Activated T-cell treated with anti-CD3 and anti-CD28 coated beads for 24 hours (primary cell): ENCODE measurements around the gene CLEC19A.

ENCODE experiments used
- DNase-seq: peaks from one replicate; pipeline ENCODE4 v3.0.0-alpha.2; 2020; ENCODE audit warnings: low read depth

CLEC19A gene

DNA sequence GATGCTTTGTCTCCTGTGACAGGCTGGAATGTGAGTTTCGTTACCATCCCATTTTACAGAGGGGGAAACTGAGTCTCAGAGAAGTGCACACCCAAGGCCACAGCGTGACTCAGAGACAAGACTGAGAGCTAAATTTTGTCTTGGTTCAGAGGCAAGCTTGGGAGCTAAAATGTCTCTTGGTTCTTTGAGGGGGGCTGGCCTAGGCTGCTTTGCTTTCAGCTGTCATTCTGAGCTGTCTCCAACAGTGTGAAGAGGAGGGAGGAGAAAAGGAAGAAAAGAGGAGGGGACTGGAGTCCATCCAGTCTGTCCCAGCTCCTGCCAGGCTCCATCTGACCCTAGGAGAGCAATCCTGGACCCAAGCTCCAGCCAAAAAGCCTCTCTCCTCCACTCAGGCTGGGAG lies at the start of gene CLEC19A:
CLEC19A (plus strand) TSS at position 301 of the 400 bp plus-strand sequence. CDS start 121 bp downstream, outside the sequence.
- DNase-seq = no peak

DNA sequence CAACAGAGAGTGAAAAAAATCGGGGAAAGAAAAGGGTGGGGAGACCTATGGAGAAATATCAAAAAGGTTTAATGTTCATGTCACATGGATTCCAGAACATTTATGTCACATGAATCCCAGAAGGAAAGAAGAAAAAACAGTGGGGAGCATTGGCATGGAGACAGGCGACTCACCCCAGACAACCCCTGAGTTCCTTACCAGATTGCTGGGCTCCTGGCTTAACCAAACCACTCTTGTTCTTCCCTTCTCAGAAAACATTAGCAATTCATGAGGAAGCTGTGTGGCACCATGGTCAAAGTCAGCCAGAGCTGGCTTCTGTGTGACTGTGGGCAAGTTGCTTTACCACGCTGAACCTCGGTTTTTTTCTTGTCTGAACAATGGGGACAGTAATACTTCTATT lies 49.6 kb upstream of the CLEC19A start:
- DNase-seq = no peak

DNA sequence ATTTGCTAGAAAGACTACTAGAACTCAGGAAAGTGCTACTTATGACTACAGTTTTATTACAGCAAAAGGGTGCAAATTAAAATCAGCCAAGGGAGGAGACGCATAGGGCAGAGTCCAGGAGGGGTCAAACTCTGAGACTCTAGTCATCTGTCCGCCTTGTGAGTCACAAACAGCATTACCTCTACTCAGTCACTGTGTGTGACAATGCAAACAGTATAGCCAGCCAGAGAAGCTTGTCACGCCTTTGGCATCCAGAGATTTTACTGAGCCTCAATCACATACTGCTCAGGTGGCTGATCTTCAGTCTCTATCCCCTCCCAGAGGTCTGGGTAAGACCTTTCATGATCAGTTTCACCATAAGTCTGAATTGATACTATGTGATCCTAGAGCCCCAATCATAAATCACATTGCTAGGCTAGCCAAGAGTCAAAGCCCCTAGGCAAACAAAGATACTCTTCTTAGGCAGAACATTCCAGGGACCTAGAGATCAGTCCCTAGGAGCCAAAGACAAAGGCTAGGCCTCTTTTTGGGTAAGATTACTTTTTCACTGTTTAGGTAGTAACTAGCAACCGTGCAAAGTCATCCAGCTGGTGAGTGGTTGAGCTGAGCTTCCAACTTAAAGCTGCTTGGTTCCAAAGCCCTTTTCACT lies 48.8 kb upstream of the CLEC19A start:
- no peak for DNase-seq

DNA sequence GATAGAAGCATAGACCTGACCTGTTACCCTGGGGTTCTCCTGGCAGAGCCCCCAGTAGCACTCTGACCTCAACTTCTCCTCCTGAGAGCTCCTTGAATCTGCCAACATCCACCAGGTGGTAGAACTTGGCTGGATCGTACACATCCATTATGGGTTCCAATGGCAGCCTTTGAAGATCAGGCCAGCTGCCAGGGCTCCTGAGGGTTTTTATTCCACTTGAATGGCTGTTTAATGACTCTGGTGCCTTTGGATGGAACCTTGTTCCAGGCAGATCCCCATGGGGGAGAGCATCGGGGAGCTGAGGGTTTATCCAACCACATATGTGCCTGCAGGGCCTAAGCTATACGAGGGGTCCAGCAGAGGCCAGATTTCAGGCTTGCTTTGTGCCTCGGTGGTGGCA lies 47.1 kb upstream of the CLEC19A start:
- no peak for DNase-seq

DNA sequence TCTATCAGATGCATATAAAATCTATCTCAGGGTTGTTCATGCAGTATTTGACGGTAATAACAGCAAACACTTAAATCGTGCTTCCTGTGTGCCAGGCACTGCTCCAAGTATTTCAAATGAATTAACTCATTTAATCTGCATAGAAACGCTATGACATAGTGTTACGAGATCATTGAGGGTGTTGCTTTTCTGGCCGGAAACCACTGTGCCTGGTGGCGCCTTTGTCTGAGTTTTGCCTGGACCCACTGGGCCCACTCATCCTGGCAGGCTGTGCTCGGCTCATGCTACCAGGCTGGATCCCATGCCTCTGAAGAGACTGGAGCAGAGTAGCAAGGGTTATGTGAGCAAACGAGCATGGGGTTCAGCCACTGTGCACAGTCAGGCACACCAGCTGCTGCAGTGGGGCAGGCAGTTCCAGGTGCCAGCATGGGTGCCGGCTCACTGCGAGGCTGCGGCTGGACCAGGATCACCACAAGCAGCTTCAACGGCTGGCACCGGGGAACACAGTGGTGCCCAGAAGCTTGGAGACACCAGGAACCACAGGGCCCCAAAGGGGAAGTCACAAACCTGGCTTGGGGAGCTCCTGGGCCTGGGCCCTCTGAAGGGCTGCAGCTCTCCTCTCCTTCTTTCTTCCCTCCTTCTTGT lies 45.9 kb upstream of the CLEC19A start:
- DNase-seq = no peak

DNA sequence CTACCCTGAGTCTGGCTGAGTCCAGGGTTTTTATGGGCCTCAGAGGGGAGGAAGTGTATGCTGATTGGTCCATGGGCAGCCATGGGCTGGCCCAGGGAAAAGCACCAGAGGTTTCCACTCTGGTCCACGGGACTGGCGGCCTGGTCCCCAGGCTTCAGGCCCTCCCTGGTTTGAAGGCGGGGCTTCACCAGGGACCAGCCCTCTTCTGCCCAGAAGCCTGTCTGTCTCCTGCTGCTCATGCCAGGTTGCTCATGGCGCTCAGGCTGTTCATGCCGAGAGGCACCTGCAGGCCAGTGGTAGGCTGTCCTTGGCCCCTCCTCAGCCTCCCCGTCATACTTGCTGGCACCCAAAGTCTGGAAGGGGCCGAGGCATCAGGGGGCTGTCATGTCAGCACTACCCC lies 45.0 kb upstream of the CLEC19A start:
- no peak for DNase-seq

DNA sequence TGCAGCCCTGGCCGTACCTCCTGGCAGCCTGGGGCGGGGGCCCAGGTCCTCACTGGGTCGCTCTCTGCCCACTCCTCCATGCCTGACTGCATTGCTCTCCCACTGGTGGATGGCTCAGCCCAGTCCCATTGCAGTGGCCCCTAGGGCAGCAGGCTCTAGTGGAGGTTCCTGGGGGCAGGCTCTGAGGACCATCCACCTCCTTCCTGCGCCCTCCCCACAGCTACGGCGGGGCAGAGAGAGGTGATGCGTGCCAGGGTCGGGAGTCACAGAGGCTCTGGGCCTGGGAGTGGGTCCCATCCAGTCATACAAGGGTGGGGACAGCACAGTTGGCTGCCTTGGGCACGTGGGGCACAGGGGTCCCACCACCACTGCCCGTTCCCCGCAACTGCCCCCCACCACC lies 44.0 kb upstream of the CLEC19A start:
- no peak for DNase-seq

DNA sequence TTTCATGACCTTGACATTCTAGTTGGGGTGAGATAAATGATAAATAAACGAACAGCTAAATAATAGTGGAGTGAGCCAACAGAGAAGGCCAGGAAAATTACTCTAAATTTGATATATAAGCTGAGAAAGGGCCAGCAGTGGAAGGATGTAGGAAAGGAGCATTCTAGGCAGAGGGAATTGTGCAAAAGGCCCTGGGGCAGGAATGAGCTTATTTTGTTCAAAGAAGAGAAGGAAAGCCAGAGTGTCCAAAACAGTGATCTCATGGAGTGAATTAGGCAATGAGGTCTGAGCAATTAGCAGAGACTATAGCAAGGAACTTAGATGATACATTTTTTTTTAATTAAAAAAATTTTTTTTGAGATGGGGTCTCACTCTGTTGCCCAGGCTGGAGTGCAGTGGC lies 43.3 kb upstream of the CLEC19A start:
- DNase-seq = no peak

DNA sequence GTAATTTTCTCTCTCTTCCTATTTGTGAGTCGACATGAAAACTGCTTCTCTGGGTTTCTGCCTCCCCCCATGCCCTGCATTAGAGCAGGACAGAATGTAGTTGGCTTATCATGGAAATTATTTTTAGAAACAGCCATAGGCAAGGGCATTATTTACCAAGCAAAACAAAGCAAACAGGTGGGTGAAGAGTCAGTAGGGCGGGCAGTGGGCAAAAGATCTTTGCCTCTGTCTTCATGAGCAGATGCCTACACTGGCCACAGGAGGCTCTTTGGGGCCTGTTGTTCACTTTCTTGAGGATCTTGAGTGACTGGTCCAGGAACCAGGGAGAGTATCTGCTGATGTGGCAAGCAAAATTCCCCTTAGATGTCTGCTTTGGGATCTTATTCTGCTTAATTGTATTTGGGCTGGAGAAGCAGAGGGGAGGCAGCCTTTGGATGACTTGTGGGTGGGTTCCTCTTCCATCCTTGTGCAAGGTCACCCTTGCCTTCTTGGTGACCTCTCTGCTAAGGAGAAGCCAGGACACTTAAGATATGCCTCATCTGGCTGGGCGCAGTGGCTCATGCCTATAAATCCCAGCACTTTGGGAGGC lies 42.5 kb upstream of the CLEC19A start:
- DNase-seq = no peak

DNA sequence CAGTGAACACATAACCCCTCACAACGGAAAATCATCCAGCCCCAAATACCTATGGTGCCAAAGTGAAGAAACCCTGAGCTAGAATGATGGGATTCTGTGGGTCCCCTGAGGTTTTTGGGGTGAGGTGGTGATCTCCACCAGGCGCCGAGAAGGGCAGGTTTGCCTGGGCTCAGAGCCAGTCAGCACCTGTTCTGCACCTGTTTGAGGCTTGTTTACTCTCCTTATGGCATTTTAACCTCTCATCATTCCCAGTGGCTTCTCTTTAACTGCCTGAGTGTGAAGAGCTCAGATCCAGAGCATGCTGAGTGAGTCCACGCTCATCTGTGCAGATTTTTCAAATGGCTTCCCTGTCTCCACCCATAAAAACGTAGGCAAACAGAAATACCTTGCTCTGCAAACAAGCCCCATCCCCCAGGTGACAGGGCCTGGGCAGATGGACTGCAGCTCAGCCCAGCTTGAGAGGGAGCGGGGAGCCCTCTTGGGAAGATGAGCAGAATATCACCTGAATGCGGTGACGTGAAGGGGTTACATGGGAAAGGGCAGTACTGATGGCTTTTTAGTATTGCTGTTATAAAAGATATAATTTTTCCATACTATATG lies 40.1 kb upstream of the CLEC19A start:
- DNase-seq = no peak

DNA sequence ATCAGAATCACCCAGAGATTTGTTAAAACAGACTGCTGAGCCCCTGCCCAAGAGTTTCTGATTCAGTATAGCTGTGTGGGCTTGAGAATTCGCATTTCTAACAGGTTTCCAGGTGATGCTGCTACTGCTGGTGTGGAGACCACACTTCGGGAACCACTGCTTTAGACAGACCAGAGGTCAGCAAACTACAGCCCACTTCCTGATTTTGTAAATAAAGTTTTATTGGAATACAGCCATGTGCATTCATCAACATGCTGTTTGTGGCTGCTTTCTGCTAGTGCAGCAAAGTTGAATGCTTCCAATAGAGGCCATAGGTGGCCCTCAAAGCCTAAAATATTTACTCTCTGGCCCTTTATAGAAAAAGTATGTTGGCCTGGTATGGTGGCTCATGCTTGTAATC lies 32.6 kb upstream of the CLEC19A start:
- no peak for DNase-seq

DNA sequence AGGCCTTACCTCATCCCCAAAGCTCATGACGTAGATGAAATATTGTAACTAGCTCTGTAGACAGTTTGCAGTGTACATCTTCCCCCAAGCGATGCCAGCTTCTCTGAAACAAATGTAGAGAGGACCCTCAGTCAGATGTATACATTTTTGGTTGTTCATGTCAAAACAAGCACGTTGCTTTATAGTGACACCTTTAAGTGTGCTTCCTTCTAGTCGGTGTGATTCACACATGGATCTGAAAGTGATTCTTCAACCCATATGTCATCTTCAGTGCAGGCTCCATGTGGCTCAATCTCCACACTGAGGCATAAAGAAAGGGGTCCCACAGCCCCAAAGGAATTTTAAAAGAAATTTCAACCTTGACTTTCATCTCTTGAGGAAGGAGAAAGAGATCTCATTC lies 30.9 kb upstream of the CLEC19A start:
- DNase-seq = no peak

DNA sequence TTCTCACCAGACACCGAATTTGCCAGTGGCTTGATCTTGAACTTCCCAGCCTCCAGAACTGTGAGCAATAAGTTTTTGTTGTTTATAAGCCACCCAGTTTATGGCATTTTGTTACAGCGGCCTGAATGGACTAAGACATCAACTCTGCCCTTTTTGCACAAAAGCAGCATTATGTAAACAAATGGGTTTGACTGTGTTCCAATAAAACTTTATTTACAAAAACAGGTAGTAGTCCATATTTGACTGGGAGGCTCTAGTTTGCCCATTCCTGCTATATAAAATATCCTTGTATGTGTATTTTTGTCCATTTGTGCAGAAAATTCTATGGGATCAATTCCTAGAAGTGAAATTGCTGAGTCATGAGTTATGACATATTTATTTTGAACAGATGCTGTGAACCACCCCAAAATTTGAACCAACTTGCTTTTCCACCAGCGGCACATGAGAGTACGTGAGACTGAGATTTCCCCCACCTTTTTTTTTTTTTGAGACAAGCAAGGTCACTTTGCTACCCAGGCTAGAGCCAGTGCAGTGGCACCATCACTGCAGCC lies 21.3 kb upstream of the CLEC19A start:
- DNase-seq = no peak

DNA sequence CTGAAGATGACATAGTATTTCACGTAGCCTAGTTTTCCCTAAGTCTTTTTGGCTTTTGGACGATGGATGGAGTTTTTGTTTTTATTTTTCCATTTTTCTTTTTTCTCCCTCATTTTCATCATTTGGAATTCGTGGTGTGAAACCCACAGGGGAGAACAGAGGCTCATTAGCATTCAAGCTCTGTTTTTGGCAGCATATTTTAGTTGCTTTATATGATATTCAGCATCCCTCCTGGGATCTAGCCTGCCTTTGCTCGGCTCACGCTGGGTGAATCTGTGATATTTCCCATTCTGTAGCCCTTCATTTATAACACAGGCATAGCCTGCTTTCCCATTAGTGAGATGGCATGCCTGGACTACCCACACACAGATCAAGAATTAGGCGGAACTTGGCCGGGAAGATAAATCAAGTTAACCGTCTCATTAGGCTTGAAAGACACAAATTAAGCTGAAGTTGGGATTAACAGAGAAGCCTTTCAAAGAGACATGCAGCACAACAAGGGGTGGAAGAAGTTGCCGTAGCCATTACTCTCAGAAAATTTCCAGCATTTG lies 20.1 kb upstream of the CLEC19A start:
- DNase-seq = no peak

DNA sequence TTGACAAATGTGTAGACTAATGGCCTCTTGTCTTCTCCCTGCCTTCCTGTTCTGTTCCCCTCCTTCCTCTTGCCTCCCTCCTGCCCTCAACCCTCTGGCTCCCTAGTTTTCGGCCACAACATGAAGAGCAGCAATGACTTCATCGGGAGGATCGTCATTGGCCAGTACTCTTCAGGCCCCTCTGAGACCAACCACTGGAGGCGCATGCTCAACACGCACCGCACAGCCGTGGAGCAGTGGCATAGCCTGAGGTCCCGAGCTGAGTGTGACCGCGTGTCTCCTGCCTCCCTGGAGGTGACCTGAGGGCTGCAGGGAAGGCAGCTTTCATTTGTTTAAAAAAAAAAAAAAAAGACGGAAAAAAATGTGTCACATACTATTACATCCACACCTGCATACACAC lies 18.8 kb upstream of the CLEC19A start:
- no peak for DNase-seq

DNA sequence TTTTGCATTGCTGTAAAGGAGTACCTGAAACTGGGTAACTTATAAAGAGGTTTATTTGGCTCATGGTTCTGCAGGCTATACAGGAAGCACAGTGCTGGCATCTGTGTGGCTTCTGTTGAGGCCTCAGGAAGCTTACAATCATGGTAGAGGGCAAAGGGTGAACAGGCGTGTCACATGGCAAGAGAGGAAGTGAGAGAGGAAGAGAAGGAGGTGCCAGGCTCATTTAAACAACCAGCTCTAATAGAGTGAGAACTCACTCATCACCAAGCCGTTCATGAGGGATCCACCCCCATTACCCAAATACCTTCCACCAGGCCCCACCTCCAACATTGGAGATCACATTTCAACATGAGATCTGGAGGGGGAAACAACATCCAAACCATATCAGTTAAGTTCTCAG lies 16.4 kb upstream of the CLEC19A start:
- no peak for DNase-seq

DNA sequence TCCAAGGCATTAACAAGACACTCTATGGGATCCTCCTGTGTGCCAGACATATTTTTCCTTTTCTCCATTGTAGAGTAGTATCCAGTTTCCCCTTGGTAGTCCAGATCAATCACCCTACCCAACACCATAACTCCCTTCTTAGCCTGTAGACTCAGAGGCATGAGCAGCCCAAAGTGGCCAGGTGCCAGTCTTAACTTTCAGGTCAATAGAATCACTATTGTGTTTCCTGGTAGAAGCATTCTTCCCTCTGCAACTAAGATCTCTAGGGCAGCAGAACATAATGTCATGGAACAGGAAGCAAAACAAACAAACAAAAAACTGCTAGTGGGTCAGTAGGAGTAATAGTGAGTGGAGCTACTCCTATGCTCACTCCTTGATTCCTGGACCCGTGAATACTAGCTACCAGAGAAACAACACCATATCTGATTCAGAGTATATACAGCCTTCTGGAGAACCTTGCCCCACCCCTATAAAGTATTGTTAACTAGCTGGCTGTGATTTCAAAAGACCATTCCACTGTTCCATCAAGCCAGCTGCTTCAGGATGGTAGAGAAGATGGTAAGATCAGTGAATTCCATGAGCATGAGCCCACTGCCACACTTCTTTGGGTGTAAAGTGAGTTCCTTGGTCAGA lies 11.2 kb upstream of the CLEC19A start:
- no peak for DNase-seq

DNA sequence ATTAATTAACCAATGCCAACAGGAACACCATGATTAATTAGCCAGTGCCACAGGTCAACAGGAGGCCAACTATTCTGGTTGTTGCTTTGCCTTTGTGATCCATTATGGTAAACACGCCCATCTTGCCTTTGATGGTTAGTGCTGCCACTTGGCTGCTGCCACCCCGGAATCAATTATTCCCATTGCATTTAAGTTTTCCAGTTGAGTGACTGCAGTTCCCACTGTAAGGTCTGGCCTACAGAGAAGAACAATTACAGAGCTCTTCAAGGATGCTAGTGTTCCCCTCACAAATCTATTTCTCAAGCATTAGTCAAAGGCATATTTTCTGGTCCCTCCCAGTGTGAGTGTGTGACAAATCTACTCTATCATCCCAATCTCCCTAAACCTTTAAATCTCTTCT lies 7.1 kb upstream of the CLEC19A start:
- no peak for DNase-seq

DNA sequence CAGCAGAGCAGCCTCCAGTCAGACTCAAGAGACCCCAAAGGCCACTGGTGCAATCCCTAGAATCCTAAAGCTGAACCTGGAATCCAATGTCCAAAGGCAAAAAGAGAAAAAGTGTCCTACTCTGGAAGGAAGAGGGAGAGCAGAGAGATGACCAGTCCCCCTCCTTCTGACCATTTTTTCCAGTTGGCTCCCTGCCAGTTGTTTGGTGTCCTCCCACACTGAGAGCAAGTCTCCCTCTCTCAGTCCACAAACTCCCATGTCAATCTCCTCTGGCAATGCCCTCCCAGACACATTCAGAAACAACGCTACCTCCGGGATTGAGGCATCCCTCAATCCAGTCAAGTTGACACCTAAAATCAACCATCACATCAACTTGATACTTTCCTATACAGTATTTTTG lies 4.3 kb upstream of the CLEC19A start:
- DNase-seq = no peak

DNA sequence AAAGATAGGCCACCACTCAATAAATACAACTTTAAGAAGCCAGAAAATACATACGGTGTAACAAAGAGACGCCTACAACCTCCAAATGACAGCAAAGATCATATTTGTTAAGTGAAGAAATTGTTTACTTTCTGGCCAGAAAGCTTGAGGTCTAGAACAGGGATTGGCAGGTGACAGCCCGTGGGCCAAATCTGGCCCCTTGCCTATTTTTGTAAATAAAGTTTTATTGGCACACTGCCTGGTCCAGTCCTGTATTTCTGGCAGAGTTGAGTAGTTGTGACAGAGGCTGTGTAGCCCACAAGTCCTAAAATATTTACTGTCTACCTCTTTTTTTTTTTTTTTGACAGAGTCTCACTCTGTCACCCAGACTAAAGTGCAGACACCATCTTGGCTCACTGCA lies 3.4 kb upstream of the CLEC19A start:
- DNase-seq = no peak

DNA sequence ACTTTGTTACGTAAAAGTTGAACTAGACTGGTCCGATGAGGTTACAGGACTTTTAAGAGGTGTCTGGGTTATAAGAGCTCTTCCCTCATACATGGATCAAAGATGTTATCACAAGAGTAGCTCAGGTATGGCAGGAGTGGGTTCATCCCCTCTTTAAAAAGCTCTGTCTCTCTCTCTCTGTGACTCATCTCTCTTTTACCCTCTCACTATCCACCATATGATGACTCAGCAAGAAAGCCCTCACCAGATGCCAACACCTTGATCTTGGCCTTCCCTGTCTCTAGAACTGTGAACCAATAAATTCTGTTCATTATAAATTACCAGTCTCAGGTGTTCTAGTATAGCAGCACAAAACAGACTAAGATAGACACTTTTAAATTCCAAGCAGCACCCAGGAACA lies 1.9 kb upstream of the CLEC19A start:
- no peak for DNase-seq

DNA sequence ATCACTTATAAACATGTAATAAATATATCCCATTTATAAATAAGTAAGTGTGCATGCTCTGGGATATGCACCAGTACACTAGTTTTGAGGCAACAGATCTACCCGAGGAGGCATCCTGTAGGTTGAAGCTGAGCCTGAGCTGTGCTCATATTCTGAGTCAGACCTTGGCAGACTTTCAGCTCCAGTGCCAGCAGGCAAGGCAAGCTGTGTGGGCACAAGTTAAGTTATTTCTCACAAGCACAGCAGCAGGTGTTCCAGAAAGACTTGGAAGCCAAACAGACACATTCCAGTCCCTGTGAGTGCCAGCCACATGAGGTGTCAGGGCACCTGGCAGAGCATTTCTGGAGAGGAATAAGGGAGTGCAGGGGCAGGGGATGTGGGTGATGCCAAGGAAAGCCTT lies 1.3 kb upstream of the CLEC19A start:
- peak; percentile 1 for DNase-seq
